ENCODE results near the gene ZFAND3.

DNA sequence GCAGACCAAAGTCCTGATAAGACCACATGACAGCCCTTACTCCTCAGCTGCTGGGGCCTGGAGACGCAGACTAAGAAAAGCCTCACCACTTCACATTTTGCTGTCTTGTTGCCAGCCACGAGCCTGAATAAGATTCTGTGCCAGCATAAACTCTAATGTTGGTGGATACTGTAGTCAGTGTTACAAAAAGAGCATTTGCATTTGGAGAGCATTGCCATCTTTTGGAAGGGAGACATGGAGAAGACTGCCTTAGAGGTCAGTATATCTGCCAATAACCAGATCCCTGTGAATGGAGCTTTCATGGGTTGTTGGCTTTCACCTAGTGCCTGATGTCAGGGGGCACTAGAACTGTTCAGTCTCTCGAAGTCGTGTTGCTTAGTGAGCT lies 315.2 kb downstream of the ZFAND3 start:
- TF ChIP-seq, protein P1, sequence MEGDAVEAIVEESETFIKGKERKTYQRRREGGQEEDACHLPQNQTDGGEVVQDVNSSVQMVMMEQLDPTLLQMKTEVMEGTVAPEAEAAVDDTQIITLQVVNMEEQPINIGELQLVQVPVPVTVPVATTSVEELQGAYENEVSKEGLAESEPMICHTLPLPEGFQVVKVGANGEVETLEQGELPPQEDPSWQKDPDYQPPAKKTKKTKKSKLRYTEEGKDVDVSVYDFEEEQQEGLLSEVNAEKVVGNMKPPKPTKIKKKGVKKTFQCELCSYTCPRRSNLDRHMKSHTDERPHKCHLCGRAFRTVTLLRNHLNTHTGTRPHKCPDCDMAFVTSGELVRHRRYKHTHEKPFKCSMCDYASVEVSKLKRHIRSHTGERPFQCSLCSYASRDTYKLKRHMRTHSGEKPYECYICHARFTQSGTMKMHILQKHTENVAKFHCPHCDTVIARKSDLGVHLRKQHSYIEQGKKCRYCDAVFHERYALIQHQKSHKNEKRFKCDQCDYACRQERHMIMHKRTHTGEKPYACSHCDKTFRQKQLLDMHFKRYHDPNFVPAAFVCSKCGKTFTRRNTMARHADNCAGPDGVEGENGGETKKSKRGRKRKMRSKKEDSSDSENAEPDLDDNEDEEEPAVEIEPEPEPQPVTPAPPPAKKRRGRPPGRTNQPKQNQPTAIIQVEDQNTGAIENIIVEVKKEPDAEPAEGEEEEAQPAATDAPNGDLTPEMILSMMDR (IDR thresholded peaks at IDR 0.05; ENCODE audit: extremely low read depth in 1 of 2, insufficient read depth in 1 of 2, low read depth in 1 of 2, low read length in 2 of 2), result no peak
- TF ChIP-seq POLR2AphosphoS5 (IDR thresholded peaks at IDR 0.05; ENCODE audit: insufficient read depth, low read depth, low read length), result no peak
- no peak for TF ChIP-seq EZH2 (IDR thresholded peaks at IDR 0.05; ENCODE audit: borderline replicate concordance, low read depth, low read length, severe bottlenecking)
- TF ChIP-seq POLR2A (IDR thresholded peaks at IDR 0.05; ENCODE audit: low read depth, low read length), result no peak
- TF ChIP-seq, protein P2, sequence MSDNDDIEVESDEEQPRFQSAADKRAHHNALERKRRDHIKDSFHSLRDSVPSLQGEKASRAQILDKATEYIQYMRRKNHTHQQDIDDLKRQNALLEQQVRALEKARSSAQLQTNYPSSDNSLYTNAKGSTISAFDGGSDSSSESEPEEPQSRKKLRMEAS (IDR thresholded peaks at IDR 0.05; ENCODE audit: insufficient read depth, insufficient read length), result no peak
